ENCODE data around the gene SIRPB2.

The SIRPB2 gene

GRCh38 chr20:1469925-1470571, 21.2 kb downstream of the SIRPB2 start:
- DNase-seq = no peak

DNA sequence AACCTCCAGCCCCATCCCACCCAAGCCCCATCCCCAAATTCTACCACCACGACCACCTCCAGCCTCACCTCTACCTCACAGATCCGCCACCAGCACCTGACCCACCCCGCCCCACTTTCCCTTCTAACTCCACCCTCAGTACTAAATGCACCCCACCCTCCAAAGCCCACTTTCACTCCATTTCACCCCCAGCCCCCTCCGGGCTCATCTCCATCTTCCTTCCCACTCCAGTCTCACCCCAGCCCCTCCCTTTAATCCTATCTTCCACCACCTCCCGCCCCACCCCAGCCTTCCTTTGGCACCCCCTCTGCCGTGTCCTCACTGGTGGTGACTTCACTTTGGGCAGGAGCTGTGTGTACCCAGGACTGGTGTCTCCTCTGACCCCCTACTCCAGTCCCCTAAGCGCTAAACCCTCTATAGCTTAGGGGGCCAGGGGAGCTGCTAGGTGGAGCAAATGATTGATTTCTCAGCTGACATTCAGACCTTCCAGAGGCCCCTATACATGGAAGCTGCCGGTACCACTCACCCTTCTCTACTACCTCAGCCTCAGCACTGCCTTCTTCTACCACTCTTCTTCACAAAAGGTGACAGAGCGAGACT, 21.8 kb downstream of the SIRPB2 start:
- DNase-seq = no peak

GRCh38 chr20:1468117-1468624, 23.0 kb downstream of the SIRPB2 start:
- no peak for DNase-seq

GRCh38 chr20:1467355-1468116, 23.7 kb downstream of the SIRPB2 start:
- DNase-seq = no peak

- DNase-seq = no peak
These were observed 24.2 kb downstream of the SIRPB2 start for GRCh38 chr20:1467082-1467354.

GRCh38 chr20:1466211-1467081, 24.8 kb downstream of the SIRPB2 start, which contains the start of gene NSFL1C:
Gene NSFL1C (minus strand): TSS chr20:1466849. CDS start chr20:1466824, 25 bp downstream.
- DNase-seq = peak; percentile 98

GRCh38 chr20:1465470-1466210, 25.6 kb downstream of the SIRPB2 start:
- DNase-seq = no peak

- no peak for DNase-seq
These were observed 27.1 kb downstream of the SIRPB2 start for GRCh38 chr20:1463971-1464570.

DNA sequence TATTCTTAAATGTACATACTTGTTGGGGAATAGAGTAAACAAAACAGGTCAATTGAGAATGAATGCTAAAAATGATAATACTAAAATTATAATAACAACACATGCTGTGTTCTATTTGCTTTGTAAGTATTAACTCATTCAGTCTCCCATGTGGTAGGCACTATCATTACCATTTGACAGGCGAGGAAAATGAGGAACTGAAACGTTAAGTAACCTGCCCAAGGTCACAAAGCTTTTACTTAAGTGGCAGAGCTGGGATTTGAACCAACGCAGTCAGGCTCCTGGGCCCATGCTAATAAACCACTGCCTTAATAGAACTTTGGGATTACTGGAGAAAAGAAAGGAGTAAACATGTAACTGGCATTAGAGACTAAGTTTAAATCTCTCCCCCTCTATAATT, 28.4 kb downstream of the SIRPB2 start:
- DNase-seq = no peak

DNA sequence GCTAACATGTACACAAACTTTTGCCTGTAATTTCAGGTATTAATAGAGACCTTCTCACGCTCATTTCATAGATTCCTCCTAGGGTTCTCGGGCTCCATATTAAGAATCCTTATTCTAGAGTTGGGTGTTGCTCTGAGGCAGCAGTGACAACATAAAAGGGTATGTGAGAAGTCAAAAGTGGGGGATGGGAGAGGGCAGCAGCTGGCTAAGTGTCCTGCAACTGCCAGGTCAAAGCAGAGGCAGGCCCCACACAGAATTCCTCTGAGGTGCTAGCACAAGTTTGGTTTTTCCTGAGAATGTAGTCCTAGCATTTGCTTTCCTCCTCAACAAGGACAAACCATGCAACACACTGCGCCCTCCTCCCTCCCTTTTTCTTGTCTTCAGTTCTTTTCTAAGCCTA, 29.2 kb downstream of the SIRPB2 start:
- DNase-seq = no peak

DNA sequence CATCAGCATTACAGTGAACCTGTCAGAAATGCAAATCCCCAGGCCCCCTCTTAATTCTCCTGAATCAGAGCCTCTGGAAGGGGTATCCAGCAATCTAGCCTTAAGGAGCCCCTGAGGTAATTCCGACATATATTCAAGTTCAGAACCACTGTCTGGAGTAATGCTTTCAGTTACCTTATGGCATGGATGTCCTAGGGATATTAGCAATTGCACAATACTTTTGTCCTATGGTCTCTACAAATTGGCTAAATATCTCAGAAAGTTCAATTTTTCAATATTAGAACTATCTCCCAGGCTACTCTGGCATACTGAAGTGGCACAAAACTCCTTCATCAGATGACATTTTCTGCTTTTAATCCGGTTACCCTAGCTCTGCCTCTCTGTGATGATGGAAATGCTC, 30.9 kb downstream of the SIRPB2 start:
- DNase-seq = no peak

DNA sequence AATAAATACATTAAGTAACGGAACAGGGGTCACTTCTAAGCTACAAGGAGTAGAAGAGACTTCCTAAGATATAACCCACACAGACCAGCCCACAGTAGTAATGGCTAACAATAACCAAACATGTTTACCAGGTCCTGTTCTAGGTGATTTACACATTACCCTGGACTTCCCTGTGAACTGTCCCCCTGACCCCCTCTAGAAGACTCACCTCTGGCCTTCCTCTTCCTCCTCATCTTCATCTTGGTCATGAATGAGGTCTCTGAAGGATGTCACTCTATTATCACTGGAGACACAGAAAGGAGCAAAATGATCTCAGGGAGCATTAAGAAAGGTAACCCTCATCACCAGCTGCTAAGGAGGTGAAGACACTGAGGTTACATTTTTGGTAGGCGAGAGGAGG, 33.2 kb downstream of the SIRPB2 start:
- DNase-seq = no peak

GRCh38 chr20:1456300-1456699, 34.9 kb downstream of the SIRPB2 start:
- no peak for DNase-seq

- no peak for DNase-seq
These were observed 40.2 kb downstream of the SIRPB2 start for GRCh38 chr20:1450926-1451491.

DNA sequence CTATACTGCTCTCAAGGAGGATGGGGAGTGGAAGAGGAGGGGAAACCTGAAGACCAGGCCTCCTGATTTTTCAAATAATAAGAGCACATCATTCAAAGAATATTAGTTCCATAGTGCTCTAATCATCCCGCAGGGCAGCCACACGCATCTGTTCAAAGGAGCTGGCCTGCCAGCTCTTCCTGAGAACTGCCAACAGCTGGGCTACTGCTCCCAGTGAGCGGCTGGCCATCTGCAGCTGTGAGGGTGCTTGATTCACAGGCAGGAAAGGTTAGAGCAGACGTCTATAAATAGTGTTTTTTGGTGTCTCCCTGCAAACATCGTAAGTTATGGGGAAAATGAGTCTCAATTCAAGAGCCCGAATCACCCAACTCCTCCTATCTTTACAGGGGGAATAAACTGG, 41.9 kb downstream of the SIRPB2 start:
- DNase-seq = no peak

- DNase-seq = no peak
These were observed 43.1 kb downstream of the SIRPB2 start for GRCh38 chr20:1448081-1448620.

GRCh38 chr20:1446536-1446935, 44.7 kb downstream of the SIRPB2 start:
- no peak for DNase-seq

DNA sequence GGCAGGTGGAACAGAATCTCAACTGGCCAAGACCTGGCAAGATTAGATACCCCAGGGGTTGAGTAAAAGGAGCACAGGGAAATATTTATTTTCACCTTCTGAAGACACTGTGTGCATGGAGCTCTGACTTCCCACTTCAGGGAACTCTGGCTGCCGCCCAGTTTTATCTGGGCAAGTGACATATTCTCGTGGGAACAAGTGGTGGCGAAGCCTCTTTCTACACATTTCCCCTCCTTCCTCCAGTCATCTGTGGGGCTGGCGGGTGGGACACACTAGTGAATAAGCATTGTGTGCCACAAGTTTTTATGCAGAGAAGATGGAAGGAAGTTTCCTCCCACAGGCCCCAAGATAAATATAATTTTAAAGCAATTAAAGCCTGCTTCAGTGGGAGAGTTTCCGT, 48.1 kb downstream of the SIRPB2 start:
- DNase-seq = no peak

GRCh38 chr20:1442304-1442703, 48.9 kb downstream of the SIRPB2 start:
- DNase-seq = no peak

DNA sequence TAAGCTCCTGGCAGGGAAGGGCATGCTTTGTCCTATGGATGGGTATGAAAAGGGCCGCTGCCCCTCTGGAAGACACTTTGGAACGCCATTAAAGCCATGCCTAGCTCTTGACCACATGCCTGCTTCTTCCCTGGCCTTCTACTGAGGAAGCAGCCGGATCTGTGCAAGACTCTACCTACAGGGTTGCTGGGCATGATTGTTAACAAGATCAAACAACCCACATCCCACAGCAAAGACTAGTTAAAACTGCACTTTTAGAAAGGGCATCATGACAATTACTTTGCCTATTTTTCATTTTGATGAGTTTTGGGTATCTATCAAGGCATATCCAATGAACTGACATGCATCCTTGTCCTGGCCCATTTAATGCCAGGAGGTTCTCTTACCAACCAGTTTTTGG, 50.1 kb downstream of the SIRPB2 start:
- no peak for DNase-seq

DNA sequence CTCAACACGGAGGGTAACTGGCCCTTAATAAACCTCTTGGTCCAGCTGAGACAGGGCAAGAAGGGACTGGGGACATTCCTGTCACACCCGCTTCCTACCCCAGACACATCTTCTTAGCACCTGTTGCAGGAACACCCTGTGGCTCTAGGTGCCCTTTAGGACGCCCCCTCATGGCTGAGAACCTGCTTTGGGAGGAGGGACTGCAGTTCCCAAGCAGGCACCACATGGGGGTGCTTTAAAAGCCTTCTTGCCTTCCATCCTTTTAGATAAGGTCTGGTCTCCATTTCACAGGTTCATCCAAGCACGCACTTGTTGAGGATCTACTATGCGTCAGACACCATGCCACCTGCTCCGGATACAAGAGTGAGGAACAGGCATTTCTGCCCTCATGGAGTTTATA, 51.2 kb downstream of the SIRPB2 start:
- peak; percentile 17 for DNase-seq

Data from CD4-positive, alpha-beta T cell treated with Interleukin-6 for 4 hours (primary cell).